Thyroid gland (tissue), 4 donors: ENCODE data around the gene IGSF23. TPM values are rescaled to one million over a fixed set of nuclear protein-coding genes. Genes with fewer than 3 reads are reported as not detected.
"Not testable (repeated sequence)": the region's sequence is repeated elsewhere in the genome, so short reads cannot be mapped to it uniquely, and the experiment has no call there.

ENCODE experiments used
- DNase-seq, 2 donors: peaks; one replicate each; pipeline ENCODE4 v3.0.0-alpha.2; 2019
- H3K27ac ChIP-seq, 3 donors: fragments of 200-600 bp; sonication (generic); 1 replicate in 2 of 3; 2 replicates in 1 of 3; pipeline ENCODE4 v1.5.1; 2016 to 2019; ENCODE audit warnings: mild to moderate bottlenecking in 1 of 3, moderate library complexity in 1 of 3
- H3K27me3 ChIP-seq: fragments of 200-600 bp; sonication (generic); one replicate; pipeline ENCODE4 v1.5.1; 2019
- H3K36me3 ChIP-seq, 2 donors: fragments of 200-600 bp; sonication (generic); one replicate each; pipeline ENCODE4 v1.5.1; 2016 to 2019
- H3K4me1 ChIP-seq, 2 donors: fragments of 200-600 bp; sonication (generic); one replicate each; pipeline ENCODE4 v1.5.1; 2017 to 2019
- H3K4me3 ChIP-seq, 3 donors: fragments of 200-600 bp; sonication (generic); replicated peaks in 1 of 3; 1 replicate in 2 of 3; 2 replicates in 1 of 3; pipeline ENCODE4 v1.5.1; 2016; ENCODE audit warnings: mild to moderate bottlenecking in 1 of 3
- H3K9me3 ChIP-seq: fragments of 200-600 bp; sonication (generic); one replicate; pipeline ENCODE4 v1.5.1; 2017
- POLR2A ChIP-seq, 2 donors: fragments of 450-650 bp; IDR thresholded peaks; one replicate each; pipeline ENCODE4 v1.6.1; 2017; ENCODE audit warnings: antibody characterized with exemption in 2 of 2, mild to moderate bottlenecking in 2 of 2, moderate library complexity in 1 of 2
- WGBS, 2 donors: methylation state at CpG; one replicate each; pipeline ENCODE4 v1.1.5; 2017; 5-methylcytosine and 5-hydroxymethylcytosine counted together
- intact Hi-C: fragments of 100-400 bp; cut with DNase I; formaldehyde crosslinking; loops from one replicate; pipeline ENCODE4 v1.15.1; 2023
- total RNA-seq, 4 donors: library from RNA; depleted of rRNA; stranded (reverse); fragments of >200 nt; gene quantifications; one replicate each; pipeline ENCODE4 v1.2.3, GENCODE V29; 2016
- TF ChIP-seq, protein P1 (sequence below), 6 experiments: fragments of 200-600 bp in 3 of 6; fragments of 450-650 bp in 3 of 6; sonication (generic) in 3 of 6; IDR thresholded peaks; one replicate each; pipeline ENCODE4 v1.5.1; 2016 to 2019; ENCODE audit warnings: antibody characterized with exemption in 6 of 6, mild to moderate bottlenecking in 2 of 6, inconsistent platforms in 1 of 6, moderate library complexity in 1 of 6

IGSF23 gene
- total RNA-seq, 4 donors from 2014 or later: not detected

DNA sequence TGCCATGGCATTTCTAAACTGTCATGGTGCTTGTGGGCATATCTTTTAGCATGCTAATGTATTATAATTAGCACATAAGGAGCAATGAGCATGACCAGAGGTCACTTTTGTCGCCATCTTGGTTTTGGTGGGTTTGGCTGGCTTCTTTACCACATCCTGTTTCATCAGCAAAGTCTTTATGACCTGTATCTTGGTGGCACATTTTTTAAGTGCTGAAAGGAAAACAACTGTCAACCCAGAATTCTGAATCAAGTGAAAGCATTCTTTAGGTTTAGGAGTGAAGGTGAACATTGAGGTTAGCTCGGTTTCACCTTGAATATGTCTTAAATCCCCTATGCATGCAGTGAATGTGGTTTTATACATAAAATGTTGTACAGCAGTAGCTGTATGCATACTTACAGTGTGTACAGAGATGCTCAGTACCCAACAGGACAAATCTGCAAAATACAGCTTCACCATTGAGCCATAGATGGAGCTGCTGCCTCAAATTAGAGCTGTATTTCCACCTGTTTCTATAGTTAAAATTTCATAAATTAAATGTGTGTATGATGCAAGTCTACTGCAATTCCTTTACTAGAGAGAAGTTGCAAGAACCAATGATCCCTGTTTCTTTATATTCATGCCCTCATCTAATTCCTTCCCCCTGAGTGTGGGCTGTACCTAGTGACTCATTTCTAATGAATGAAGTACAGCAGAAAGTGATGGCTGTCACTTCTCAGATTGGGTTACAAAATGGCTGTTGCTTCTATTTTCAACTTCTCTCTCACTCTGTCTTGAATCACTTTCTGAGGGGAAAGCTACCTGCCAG, 25.2 kb upstream of the IGSF23 start:
- 76 to 91% methylated on average over 2 of the region's 2 CpGs for WGBS, 2 donors
- Histone ChIP-seq H3K4me1 (no peaks in the 10 kb centered on the region), H3K36me3 (no peaks in the 10 kb centered on the region), H3K4me3 (no peak overlapping the region), H3K9me3 (no peaks in the 10 kb centered on the region), H3K27me3 (no peaks in the 10 kb centered on the region), H3K27ac (no peak overlapping the region)
- TF ChIP-seq, protein P1, sequence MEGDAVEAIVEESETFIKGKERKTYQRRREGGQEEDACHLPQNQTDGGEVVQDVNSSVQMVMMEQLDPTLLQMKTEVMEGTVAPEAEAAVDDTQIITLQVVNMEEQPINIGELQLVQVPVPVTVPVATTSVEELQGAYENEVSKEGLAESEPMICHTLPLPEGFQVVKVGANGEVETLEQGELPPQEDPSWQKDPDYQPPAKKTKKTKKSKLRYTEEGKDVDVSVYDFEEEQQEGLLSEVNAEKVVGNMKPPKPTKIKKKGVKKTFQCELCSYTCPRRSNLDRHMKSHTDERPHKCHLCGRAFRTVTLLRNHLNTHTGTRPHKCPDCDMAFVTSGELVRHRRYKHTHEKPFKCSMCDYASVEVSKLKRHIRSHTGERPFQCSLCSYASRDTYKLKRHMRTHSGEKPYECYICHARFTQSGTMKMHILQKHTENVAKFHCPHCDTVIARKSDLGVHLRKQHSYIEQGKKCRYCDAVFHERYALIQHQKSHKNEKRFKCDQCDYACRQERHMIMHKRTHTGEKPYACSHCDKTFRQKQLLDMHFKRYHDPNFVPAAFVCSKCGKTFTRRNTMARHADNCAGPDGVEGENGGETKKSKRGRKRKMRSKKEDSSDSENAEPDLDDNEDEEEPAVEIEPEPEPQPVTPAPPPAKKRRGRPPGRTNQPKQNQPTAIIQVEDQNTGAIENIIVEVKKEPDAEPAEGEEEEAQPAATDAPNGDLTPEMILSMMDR (IDR thresholded peaks at IDR 0.05): no peak
- no peak for TF ChIP-seq POLR2A (IDR thresholded peaks at IDR 0.05)
- DNase-seq: no peak
- intact Hi-C loops: no loop called here

DNA sequence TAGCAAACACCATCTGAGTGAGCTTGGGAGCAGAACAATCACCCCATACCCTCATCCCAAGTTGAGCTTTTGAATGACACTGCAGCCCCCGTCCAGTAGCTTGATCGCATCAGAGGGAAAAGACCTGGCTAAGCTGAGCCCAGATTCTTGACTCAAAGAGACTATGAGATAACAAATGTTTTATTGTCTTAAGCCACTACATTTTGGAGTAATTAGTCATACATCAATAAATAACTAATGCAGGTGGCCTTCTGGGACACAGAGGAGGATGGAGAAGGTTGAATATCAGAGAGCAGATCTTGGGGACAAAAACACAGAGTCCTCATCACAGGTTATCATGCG, 24.6 kb upstream of the IGSF23 start:
- intact Hi-C loops: no loop called here
- Histone ChIP-seq H3K9me3 (no peaks in the 10 kb centered on the region), H3K36me3 (no peaks in the 10 kb centered on the region), H3K27me3 (no peaks in the 10 kb centered on the region), H3K4me3 (no peak overlapping the region), H3K27ac (no peak overlapping the region), H3K4me1 (no peaks in the 10 kb centered on the region)
- WGBS, 2 donors: 86 to 89% methylated on average over 3 of the region's 3 CpGs
- TF ChIP-seq POLR2A (IDR thresholded peaks at IDR 0.05): no peak
- TF ChIP-seq, protein P1 (IDR thresholded peaks at IDR 0.05): no peak
- no peak for DNase-seq

DNA sequence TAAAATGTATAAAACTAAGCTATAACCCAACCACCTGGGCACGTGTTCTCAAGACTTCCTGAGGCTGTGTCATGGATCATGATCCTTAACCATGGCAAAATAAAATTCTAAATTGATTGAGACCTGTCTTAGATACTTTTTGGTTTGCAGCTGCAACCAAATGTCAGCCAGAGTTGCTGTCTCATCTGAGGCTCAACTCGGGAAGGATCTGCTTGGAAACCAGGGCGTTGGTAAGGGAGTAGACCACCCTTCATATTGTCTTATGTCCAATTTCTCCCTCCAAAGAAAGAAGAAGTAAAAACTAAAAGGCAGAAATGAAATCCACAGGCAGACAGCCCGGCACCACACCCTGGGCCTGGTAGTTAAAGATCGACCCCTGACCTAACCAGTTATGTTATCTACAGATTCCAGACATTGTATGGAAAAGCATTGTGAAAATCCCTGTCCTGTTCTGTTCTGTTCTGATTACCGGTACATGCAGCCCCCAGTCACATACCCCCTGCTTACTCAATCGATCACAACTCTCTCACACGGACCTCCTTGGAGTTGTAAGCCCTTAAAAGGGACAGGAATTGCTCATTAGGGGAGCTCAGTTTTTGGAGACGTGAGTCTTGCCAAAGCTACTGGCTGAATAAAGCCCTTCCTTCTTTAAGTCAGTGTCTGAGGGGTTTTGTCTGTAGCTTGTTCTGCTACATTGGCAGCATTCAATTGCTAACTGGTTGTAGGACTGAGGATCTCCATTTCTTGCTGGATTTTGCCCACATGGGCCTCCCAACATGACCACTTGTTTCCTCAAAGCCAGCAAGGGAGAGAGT, 22.9 kb upstream of the IGSF23 start:
- Histone ChIP-seq H3K9me3 (no peaks in the 10 kb centered on the region), H3K36me3 (no peaks in the 10 kb centered on the region), H3K27ac (no peak overlapping the region), H3K27me3 (no peaks in the 10 kb centered on the region), H3K4me1 (no peaks in the 10 kb centered on the region), H3K4me3 (no peak overlapping the region)
- no peak for DNase-seq
- 62 to 64% methylated on average over 9 of the region's 9 CpGs for WGBS, 2 donors
- intact Hi-C loops: no loop called here
- TF ChIP-seq, protein P1 (IDR thresholded peaks at IDR 0.05): no peak

DNA sequence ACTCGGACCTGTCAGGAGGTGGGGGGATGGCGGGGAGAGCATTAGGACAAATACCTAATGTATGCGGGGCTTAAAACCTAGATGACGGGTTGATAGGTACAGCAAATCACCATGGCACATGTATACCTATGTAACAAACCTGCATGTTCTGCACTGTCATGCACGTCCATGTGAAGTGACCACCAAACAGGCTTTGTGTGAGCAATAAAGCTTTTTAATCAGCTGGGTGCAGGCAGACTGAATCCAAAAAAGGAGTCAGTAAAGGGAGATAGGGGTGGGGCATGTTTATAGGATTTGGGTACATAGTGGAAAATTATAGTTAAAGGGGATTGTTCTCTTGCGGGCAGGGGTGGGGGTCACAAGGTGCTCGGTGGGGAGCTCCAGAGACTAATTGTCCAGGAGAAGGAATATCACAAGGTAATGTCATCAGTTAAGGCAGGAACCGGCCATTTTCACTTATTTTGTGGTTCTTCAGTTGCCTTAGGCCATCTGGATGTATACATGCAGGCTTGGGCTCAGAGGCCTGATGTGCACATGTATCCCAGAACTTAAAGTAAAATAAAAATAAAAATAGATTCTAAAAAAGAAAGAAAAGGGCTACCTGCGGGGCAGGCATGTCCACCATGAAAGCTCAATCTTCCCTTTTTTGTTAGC, 21.9 kb upstream of the IGSF23 start:
- 82 to 84% methylated on average over 9 of the region's 9 CpGs for WGBS, 2 donors
- H3K9me3 ChIP-seq, DNase-seq, H3K36me3 ChIP-seq, H3K27ac ChIP-seq, H3K4me3 ChIP-seq, intact Hi-C loops, H3K27me3 ChIP-seq, H3K4me1 ChIP-seq: not testable (repeated sequence)

GRCh38 chr19:44592451-44592890, 20.9 kb upstream of the IGSF23 start:
- no peak overlapping the region for H3K27ac ChIP-seq
- DNase-seq: no peak
- TF ChIP-seq, protein P1 (IDR thresholded peaks at IDR 0.05): no peak
- TF ChIP-seq POLR2A (IDR thresholded peaks at IDR 0.05): no peak
- intact Hi-C loops: no loop called here
- H3K9me3 ChIP-seq: no peaks in the 10 kb centered on the region
- H3K36me3 ChIP-seq: no peaks in the 10 kb centered on the region
- no peaks in the 10 kb centered on the region for H3K4me1 ChIP-seq
- H3K27me3 ChIP-seq: no peaks in the 10 kb centered on the region
- WGBS, 2 donors: 56 to 69% methylated on average over 2 of the region's 2 CpGs
- H3K4me3 ChIP-seq: no peak overlapping the region
